ENCODE results near the gene DYNC2LI1.

DNA sequence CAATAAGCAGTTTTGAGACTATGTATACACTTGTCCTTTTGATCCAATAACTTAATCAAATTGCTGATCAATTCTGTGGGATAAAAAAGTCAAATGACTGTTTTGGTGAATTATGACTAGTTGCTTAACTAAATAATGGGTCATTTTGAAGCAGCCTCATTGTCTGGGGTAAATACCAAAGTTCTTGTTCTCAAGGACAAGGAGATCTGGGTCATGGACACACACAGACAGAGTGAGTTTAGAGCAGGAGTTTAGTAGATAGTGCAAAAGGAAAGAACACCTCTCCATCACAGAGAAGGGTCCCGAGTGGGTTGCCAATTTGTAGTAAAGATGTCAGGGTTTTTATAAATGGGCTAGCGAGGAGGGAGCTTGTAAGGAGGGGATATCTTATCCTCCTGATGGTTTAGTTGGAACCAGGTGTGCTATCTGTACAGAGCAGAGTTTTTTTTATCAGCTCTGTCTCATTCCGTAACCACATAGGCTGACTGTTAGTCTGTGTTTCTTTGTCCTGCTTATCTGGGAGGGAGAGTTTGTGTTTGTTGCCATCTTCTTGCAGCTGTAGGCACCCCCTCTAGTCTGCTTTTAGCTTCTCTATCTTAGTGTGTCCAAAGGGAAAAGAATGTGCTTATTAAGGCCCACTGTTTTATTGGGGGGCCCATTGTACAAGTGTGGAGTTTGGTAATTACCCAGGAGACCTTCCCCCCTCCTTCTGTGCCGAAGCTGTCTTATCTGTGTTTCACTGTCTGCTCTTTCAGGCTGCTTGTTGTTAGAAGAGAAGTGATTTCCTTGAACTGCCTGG is 48.9 kb upstream of the DYNC2LI1 start:
- TF ChIP-seq, protein P1, sequence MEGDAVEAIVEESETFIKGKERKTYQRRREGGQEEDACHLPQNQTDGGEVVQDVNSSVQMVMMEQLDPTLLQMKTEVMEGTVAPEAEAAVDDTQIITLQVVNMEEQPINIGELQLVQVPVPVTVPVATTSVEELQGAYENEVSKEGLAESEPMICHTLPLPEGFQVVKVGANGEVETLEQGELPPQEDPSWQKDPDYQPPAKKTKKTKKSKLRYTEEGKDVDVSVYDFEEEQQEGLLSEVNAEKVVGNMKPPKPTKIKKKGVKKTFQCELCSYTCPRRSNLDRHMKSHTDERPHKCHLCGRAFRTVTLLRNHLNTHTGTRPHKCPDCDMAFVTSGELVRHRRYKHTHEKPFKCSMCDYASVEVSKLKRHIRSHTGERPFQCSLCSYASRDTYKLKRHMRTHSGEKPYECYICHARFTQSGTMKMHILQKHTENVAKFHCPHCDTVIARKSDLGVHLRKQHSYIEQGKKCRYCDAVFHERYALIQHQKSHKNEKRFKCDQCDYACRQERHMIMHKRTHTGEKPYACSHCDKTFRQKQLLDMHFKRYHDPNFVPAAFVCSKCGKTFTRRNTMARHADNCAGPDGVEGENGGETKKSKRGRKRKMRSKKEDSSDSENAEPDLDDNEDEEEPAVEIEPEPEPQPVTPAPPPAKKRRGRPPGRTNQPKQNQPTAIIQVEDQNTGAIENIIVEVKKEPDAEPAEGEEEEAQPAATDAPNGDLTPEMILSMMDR (IDR thresholded peaks at IDR 0.05; ENCODE audit: insufficient read depth, low read length, poor library complexity, severe bottlenecking): no peak
- TF ChIP-seq EZH2phosphoT487 (conservative IDR thresholded peaks at IDR 0.05; ENCODE audit: low read length): no peak

All from SU-DHL-6 (cell line).